ENCODE measurements around the gene HYAL3.
A peak's percentile ranks its signal among the peaks of the same experiment; 100 is the strongest.

The HYAL3 gene

GRCh38 chr3:50327943-50328691, 28.9 kb upstream of the HYAL3 start, which contains the start of gene TUSC2:
Gene TUSC2 (minus strand): TSS chr3:50328223. CDS start chr3:50328099, 124 bp downstream.
- peak; percentile 91 for DNase-seq

GRCh38 chr3:50327129-50327528, 27.9 kb upstream of the HYAL3 start:
- DNase-seq, result no peak

- DNase-seq, result no peak
These were observed 27.0 kb upstream of the HYAL3 start for GRCh38 chr3:50326182-50326541.

- no peak for DNase-seq
These were observed 26.4 kb upstream of the HYAL3 start for GRCh38 chr3:50325497-50326181.

GRCh38 chr3:50325113-50325480, 25.9 kb upstream of the HYAL3 start:
- DNase-seq, result no peak

- DNase-seq, result peak; percentile 24
These were observed 25.3 kb upstream of the HYAL3 start for GRCh38 chr3:50324351-50325112.

GRCh38 chr3:50323614-50324199, 24.5 kb upstream of the HYAL3 start:
- no peak for DNase-seq

GRCh38 chr3:50323092-50323600, 23.9 kb upstream of the HYAL3 start:
- DNase-seq, result no peak

GRCh38 chr3:50322386-50323091, 23.3 kb upstream of the HYAL3 start, which contains the start of gene HYAL2:
Gene HYAL2 (minus strand): TSS chr3:50322745. CDS start chr3:50320489, 2,256 bp downstream.
- DNase-seq, result no peak

- DNase-seq, result no peak
These were observed 22.8 kb upstream of the HYAL3 start for GRCh38 chr3:50322115-50322385.

GRCh38 chr3:50321336-50322114, 22.3 kb upstream of the HYAL3 start:
- DNase-seq, result peak; percentile 77

- peak; percentile 62 for DNase-seq
These were observed 21.7 kb upstream of the HYAL3 start for GRCh38 chr3:50320853-50321335.

GRCh38 chr3:50319894-50320625, 20.9 kb upstream of the HYAL3 start:
- DNase-seq, result no peak

GRCh38 chr3:50319181-50319893, 20.1 kb upstream of the HYAL3 start:
- no peak for DNase-seq

- no peak for DNase-seq
These were observed 19.4 kb upstream of the HYAL3 start for GRCh38 chr3:50318615-50319014.

GRCh38 chr3:50318163-50318562, 19.0 kb upstream of the HYAL3 start:
- no peak for DNase-seq

GRCh38 chr3:50317300-50317699, 18.1 kb upstream of the HYAL3 start:
- DNase-seq, result no peak

- no peak for DNase-seq
These were observed 17.5 kb upstream of the HYAL3 start for GRCh38 chr3:50316657-50317242.

- DNase-seq, result no peak
These were observed 15.6 kb upstream of the HYAL3 start for GRCh38 chr3:50314816-50315215.

GRCh38 chr3:50314342-50314741, 15.1 kb upstream of the HYAL3 start:
- no peak for DNase-seq

Measured in GDM1 (cell line).